ENCODE results near the gene MYOM3. TPM values are rescaled to one million over a fixed set of nuclear protein-coding genes. Genes with fewer than 3 reads are reported as not detected.
"Not testable (repeated sequence)": the region's sequence is repeated elsewhere in the genome, so short reads cannot be mapped to it uniquely, and the experiment has no call there.

MYOM3 gene
- total and polyA plus RNA-seq, 2 of the 13 experiments (the other 11 are each of a cell fraction or from before 2014, with no cell fraction given) = 5.8 to 15.3 TPM

- TF ChIP-seq, protein P1, sequence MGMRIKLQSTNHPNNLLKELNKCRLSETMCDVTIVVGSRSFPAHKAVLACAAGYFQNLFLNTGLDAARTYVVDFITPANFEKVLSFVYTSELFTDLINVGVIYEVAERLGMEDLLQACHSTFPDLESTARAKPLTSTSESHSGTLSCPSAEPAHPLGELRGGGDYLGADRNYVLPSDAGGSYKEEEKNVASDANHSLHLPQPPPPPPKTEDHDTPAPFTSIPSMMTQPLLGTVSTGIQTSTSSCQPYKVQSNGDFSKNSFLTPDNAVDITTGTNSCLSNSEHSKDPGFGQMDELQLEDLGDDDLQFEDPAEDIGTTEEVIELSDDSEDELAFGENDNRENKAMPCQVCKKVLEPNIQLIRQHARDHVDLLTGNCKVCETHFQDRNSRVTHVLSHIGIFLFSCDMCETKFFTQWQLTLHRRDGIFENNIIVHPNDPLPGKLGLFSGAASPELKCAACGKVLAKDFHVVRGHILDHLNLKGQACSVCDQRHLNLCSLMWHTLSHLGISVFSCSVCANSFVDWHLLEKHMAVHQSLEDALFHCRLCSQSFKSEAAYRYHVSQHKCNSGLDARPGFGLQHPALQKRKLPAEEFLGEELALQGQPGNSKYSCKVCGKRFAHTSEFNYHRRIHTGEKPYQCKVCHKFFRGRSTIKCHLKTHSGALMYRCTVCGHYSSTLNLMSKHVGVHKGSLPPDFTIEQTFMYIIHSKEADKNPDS (CRISPR knock-in tag; IDR thresholded peaks at IDR 0.05) = no peak
- TF ChIP-seq, protein P2, sequence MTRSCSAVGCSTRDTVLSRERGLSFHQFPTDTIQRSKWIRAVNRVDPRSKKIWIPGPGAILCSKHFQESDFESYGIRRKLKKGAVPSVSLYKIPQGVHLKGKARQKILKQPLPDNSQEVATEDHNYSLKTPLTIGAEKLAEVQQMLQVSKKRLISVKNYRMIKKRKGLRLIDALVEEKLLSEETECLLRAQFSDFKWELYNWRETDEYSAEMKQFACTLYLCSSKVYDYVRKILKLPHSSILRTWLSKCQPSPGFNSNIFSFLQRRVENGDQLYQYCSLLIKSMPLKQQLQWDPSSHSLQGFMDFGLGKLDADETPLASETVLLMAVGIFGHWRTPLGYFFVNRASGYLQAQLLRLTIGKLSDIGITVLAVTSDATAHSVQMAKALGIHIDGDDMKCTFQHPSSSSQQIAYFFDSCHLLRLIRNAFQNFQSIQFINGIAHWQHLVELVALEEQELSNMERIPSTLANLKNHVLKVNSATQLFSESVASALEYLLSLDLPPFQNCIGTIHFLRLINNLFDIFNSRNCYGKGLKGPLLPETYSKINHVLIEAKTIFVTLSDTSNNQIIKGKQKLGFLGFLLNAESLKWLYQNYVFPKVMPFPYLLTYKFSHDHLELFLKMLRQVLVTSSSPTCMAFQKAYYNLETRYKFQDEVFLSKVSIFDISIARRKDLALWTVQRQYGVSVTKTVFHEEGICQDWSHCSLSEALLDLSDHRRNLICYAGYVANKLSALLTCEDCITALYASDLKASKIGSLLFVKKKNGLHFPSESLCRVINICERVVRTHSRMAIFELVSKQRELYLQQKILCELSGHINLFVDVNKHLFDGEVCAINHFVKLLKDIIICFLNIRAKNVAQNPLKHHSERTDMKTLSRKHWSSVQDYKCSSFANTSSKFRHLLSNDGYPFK (CRISPR knock-in tag; IDR thresholded peaks at IDR 0.05; ENCODE audit: borderline replicate concordance) = no peak
- TF ChIP-seq, protein P3, sequence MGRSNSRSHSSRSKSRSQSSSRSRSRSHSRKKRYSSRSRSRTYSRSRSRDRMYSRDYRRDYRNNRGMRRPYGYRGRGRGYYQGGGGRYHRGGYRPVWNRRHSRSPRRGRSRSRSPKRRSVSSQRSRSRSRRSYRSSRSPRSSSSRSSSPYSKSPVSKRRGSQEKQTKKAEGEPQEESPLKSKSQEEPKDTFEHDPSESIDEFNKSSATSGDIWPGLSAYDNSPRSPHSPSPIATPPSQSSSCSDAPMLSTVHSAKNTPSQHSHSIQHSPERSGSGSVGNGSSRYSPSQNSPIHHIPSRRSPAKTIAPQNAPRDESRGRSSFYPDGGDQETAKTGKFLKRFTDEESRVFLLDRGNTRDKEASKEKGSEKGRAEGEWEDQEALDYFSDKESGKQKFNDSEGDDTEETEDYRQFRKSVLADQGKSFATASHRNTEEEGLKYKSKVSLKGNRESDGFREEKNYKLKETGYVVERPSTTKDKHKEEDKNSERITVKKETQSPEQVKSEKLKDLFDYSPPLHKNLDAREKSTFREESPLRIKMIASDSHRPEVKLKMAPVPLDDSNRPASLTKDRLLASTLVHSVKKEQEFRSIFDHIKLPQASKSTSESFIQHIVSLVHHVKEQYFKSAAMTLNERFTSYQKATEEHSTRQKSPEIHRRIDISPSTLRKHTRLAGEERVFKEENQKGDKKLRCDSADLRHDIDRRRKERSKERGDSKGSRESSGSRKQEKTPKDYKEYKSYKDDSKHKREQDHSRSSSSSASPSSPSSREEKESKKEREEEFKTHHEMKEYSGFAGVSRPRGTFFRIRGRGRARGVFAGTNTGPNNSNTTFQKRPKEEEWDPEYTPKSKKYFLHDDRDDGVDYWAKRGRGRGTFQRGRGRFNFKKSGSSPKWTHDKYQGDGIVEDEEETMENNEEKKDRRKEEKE (IDR thresholded peaks at IDR 0.05) = no peak
- TF ChIP-seq POLR2AphosphoS2 (IDR thresholded peaks at IDR 0.05; ENCODE audit: low read depth, low read length) (no peak), GATA4 (IDR thresholded peaks at IDR 0.05; ENCODE audit: borderline replicate concordance, low read depth) (no peak), ZBTB42 (CRISPR knock-in tag; IDR thresholded peaks at IDR 0.05) (no peak)
- TF ChIP-seq, protein P4, sequence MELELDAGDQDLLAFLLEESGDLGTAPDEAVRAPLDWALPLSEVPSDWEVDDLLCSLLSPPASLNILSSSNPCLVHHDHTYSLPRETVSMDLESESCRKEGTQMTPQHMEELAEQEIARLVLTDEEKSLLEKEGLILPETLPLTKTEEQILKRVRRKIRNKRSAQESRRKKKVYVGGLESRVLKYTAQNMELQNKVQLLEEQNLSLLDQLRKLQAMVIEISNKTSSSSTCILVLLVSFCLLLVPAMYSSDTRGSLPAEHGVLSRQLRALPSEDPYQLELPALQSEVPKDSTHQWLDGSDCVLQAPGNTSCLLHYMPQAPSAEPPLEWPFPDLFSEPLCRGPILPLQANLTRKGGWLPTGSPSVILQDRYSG (CRISPR knock-in tag; IDR thresholded peaks at IDR 0.05) = no peak
Observed at GRCh38 chr1:24045771-24046170, 66.2 kb downstream of the MYOM3 start (continued).

- H4K20me1 ChIP-seq (ENCODE audit: insufficient read depth, low read length); BruUV-seq (replicated peaks); DNase-seq (ENCODE audit: low spot score); intact Hi-C loops (cut with micrococcal nuclease; ENCODE audit: unreplicated experiment); H3K9me3 ChIP-seq (ENCODE audit: low read length); H3K4me2 ChIP-seq (ENCODE audit: low read depth, low read length); H3K27ac ChIP-seq (ENCODE audit: extremely low read length, insufficient read depth, low read length); H3K27me3 ChIP-seq (ENCODE audit: control insufficient read depth in 1 of 2, insufficient read depth in 2 of 2, low read length in 2 of 2); FAIRE-seq; H3K9ac ChIP-seq (ENCODE audit: insufficient read depth, low read depth, low read length); H3K36me3 ChIP-seq (replicated peaks in 1 of 2; ENCODE audit: control insufficient read depth in 1 of 2, insufficient read depth in 2 of 2, low read length in 2 of 2); H2AFZ ChIP-seq (ENCODE audit: low read length); in situ Hi-C loops (cut with HindIII; ENCODE audit: extremely low pct_ligation_motif_present, low pct_unique_long_range_greater_than_20kb); H3K79me2 ChIP-seq (ENCODE audit: insufficient read depth, low read length); H3K4me3 ChIP-seq (replicated peaks in 1 of 3; ENCODE audit: insufficient read depth in 1 of 3, low read depth in 2 of 3, low read length in 3 of 3); POLR2A ChIA-PET; ATAC-seq: not testable (repeated sequence)
- whole genome bisulfite sequencing (ENCODE audit: low lambda C conversion rate) = 71% methylated on average over 5 of the region's 5 CpGs
- H3K4me1 ChIP-seq (ENCODE audit: insufficient read depth, low read length) = peaks cover 32% of the 10 kb centered on the region
- CTCF ChIA-PET (ENCODE audit: low intra/inter-chr PET ratio, low total read pairs) = interaction anchor here (0.6 kb wide), 1 partner anchor 119 kb away, joined by 5 read pairs; no protein-coding TSS in a partner anchor
Observed at GRCh38 chr1:24044672-24045071, 67.3 kb downstream of the MYOM3 start.

Data from HepG2 (cell line).